MM.1S (cell line): ENCODE measurements around the gene SPRED1.

Experiments used
- EZH2 ChIP-seq: fragments of 300-600 bp; sonication (generic); optimal IDR thresholded peaks from 2 replicates; pipeline ENCODE3; 2017; ENCODE audit warnings: low read depth, mild to moderate bottlenecking, antibody characterized with exemption, low read length, mixed read lengths
- TF ChIP-seq, protein P1 (sequence below): fragments of 300-600 bp; sonication (generic); IDR thresholded peaks from 2 replicates; pipeline ENCODE4 v1.5.1; 2016; ENCODE audit warnings: antibody characterized with exemption, low read length, mixed read lengths

- TF ChIP-seq, protein P1, sequence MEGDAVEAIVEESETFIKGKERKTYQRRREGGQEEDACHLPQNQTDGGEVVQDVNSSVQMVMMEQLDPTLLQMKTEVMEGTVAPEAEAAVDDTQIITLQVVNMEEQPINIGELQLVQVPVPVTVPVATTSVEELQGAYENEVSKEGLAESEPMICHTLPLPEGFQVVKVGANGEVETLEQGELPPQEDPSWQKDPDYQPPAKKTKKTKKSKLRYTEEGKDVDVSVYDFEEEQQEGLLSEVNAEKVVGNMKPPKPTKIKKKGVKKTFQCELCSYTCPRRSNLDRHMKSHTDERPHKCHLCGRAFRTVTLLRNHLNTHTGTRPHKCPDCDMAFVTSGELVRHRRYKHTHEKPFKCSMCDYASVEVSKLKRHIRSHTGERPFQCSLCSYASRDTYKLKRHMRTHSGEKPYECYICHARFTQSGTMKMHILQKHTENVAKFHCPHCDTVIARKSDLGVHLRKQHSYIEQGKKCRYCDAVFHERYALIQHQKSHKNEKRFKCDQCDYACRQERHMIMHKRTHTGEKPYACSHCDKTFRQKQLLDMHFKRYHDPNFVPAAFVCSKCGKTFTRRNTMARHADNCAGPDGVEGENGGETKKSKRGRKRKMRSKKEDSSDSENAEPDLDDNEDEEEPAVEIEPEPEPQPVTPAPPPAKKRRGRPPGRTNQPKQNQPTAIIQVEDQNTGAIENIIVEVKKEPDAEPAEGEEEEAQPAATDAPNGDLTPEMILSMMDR, result no peak
- TF ChIP-seq EZH2, result no peak
Observed at GRCh38 chr15:38238311-38238710, 14.3 kb upstream of the SPRED1 start.
